ENCODE data around the gene WNT8B. TPM values are rescaled to one million over a fixed set of nuclear protein-coding genes. Genes with fewer than 3 reads are reported as not detected.

The WNT8B gene
- total RNA-seq, 2 donors from 2014 or later, result not detected

DNA sequence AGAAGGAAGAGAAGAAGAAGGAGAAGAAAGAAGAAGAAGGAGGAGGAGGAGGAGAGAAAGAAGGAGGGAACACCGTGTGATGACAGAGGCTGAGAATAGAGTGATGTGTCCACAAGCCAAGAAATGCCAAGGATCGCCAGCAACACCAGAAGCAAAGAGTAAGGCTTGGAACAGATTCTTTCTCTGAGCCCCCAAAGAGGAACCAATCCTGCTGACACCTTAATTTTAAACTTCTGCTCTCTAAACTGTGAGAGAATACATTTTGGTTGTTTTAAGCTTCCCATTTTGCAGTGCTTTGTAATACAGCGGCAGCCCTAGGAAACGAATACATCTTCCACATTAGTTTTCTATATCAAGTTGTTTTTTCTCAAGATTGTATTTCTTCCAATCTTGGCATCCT is 13.9 kb upstream of the WNT8B start:
- H3K27ac ChIP-seq, result no peak overlapping the region
- H3K9me3 ChIP-seq, result no peaks in the 10 kb centered on the region
- no peaks in the 10 kb centered on the region for H3K27me3 ChIP-seq
- DNase-seq (ENCODE audit: low spot score), result no peak
- H3K4me3 ChIP-seq, result no peak overlapping the region
- no peaks in the 10 kb centered on the region for H3K4me1 ChIP-seq
- no peak for TF ChIP-seq CTCF (IDR thresholded peaks at IDR 0.05)
- H3K36me3 ChIP-seq, result no peaks in the 10 kb centered on the region

DNA sequence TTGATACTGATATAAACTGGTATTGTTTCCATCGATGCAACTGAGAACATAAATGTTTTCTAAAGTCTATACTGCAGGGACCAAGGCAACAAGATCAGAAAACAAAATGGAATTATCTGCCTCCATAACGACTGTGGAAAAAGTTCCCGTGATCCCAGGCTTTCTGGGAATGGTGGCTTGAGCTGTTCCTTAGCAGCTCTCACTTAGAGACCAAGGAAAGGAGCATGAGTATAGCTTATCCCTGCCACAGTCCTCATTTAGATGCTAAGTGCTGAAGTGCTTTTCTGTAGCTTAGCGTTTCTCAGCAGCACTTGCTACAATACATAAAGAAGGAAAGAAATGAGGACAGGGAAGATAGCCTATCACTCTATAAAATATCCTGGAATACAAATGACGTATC is 5.5 kb downstream of the WNT8B start:
- no peak overlapping the region for H3K4me3 ChIP-seq
- H3K36me3 ChIP-seq, result no peaks in the 10 kb centered on the region
- H3K27ac ChIP-seq, result no peak overlapping the region
- H3K9me3 ChIP-seq, result no peaks in the 10 kb centered on the region
- no peak for DNase-seq (ENCODE audit: low spot score)
- no peak for TF ChIP-seq CTCF (IDR thresholded peaks at IDR 0.05)
- H3K4me1 ChIP-seq, result no peaks in the 10 kb centered on the region
- no peaks in the 10 kb centered on the region for H3K27me3 ChIP-seq

DNA sequence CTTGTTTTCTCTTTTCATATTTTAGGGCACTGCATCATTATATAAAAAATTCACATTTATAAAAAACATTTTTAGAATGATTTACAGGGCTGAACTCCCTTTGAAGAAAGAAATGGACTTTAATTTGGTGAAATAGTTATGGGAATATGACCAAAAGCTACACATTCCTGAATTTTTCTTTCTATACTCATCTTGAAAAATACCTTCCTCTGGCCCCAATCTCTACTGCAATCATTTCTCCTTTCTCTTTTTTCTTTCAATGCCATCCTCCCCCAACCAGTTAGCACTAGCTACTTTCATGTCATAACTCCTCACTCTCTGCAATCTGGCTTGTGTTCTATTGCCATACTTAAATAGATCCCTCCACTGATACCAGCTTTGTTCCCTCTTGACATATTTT is 6.2 kb downstream of the WNT8B start:
- no peak overlapping the region for H3K27ac ChIP-seq
- no peaks in the 10 kb centered on the region for H3K4me1 ChIP-seq
- H3K27me3 ChIP-seq, result no peaks in the 10 kb centered on the region
- DNase-seq (ENCODE audit: low spot score), result no peak
- no peak overlapping the region for H3K4me3 ChIP-seq
- no peaks in the 10 kb centered on the region for H3K36me3 ChIP-seq
- TF ChIP-seq CTCF (IDR thresholded peaks at IDR 0.05), result no peak
- no peaks in the 10 kb centered on the region for H3K9me3 ChIP-seq

GRCh38 chr10:100469756-100470155 is 6.9 kb downstream of the WNT8B start:
- DNase-seq (ENCODE audit: low spot score), result no peak
- Histone ChIP-seq H3K4me1 (no peaks in the 10 kb centered on the region), H3K27me3 (no peaks in the 10 kb centered on the region), H3K9me3 (no peaks in the 10 kb centered on the region), H3K4me3 (no peak overlapping the region), H3K36me3 (no peaks in the 10 kb centered on the region), H3K27ac (no peak overlapping the region)
- TF ChIP-seq CTCF (IDR thresholded peaks at IDR 0.05), result no peak

GRCh38 chr10:100470367-100470766 is 7.6 kb downstream of the WNT8B start:
- H3K27me3 ChIP-seq, result no peaks in the 10 kb centered on the region
- TF ChIP-seq CTCF (IDR thresholded peaks at IDR 0.05), result no peak
- H3K36me3 ChIP-seq, result no peaks in the 10 kb centered on the region

DNA sequence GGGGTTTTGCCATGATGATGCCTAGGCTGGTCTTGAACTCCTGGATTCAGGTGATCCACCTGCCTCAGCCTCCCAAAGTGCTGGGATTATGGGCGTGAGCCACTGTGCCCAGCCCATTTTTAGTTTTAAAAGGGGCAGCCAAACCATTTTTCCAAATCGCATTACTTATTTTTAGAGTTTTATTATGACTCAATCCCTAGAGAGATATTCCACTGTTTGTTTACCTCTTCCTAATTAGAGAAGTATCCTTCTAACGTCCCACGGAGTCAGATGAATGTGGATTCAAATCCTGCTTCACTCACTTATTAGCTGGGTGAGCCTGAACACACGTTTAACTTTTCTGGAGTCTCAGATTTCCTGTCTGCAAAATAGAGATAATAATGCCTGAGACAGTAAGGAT is 15.2 kb downstream of the WNT8B start:
- no peaks in the 10 kb centered on the region for H3K9me3 ChIP-seq
- H3K36me3 ChIP-seq, result no peaks in the 10 kb centered on the region
- DNase-seq (ENCODE audit: low spot score), result no peak
- no peak overlapping the region for H3K27ac ChIP-seq
- peaks cover 0 to 13% of the 10 kb centered on the region in 2 donors for H3K4me1 ChIP-seq
- no peaks in the 10 kb centered on the region for H3K27me3 ChIP-seq
- TF ChIP-seq CTCF (IDR thresholded peaks at IDR 0.05), result no peak
- no peak overlapping the region for H3K4me3 ChIP-seq

More at GRCh38 chr10:100470367-100470766, 7.6 kb downstream of the WNT8B start:
- H3K4me1 ChIP-seq, result no peaks in the 10 kb centered on the region
- H3K4me3 ChIP-seq, result no peak overlapping the region
- H3K27ac ChIP-seq, result no peak overlapping the region
- no peaks in the 10 kb centered on the region for H3K9me3 ChIP-seq
- no peak for DNase-seq (ENCODE audit: low spot score)
